Esophagus muscularis mucosa (tissue), 4 donors: Measurements from ENCODE around the gene GLCE. TPM values are rescaled to one million over a fixed set of nuclear protein-coding genes. Genes with fewer than 3 reads are reported as not detected.

Experiments
- DNase-seq: peaks from one replicate; pipeline ENCODE4 v3.0.0-alpha.2; 2017; ENCODE audit errors: extremely low spot score
- H3K27ac ChIP-seq, 4 donors: fragments of 200-600 bp; sonication (generic); replicated peaks in 1 of 4; 1 replicate in 3 of 4; 2 replicates in 1 of 4; pipeline ENCODE4 v1.5.1; 2016 to 2019; ENCODE audit warnings: mild to moderate bottlenecking in 1 of 4
- H3K27me3 ChIP-seq, 4 donors: fragments of 200-600 bp; sonication (generic); one replicate each; pipeline versions ENCODE4 v1.5.1 to v1.6.0; 2016 to 2019
- H3K36me3 ChIP-seq, 4 donors: fragments of 200-600 bp; sonication (generic); one replicate each; pipeline ENCODE4 v1.5.1; 2016 to 2019
- H3K4me1 ChIP-seq, 4 donors: fragments of 200-600 bp; sonication (generic); one replicate each; pipeline ENCODE4 v1.5.1; 2016 to 2019
- H3K4me3 ChIP-seq, 4 donors: fragments of 200-600 bp; sonication (generic); 1 replicate in 2 of 4; 2 replicates in 2 of 4; pipeline ENCODE4 v1.5.1; 2016 to 2019; ENCODE audit warnings: mild to moderate bottlenecking in 4 of 4, moderate library complexity in 1 of 4
- H3K9me3 ChIP-seq, 4 donors: fragments of 200-600 bp; sonication (generic); 1 replicate in 3 of 4; 2 replicates in 1 of 4; pipeline ENCODE4 v1.5.1; 2016 to 2019
- CTCF ChIP-seq, 3 experiments: fragments of 200-600 bp in 2 of 3; fragments of 450-650 bp in 1 of 3; sonication (generic) in 2 of 3; IDR thresholded peaks; one replicate each; pipeline ENCODE4 v1.5.1; 2017 to 2019; ENCODE audit warnings: antibody characterized with exemption in 3 of 3, mild to moderate bottlenecking in 2 of 3, moderate library complexity in 1 of 3
- EP300 ChIP-seq: sonication (generic); formaldehyde crosslinking; IDR thresholded peaks from one replicate; pipeline ENCODE4 v1.6.1; 2017; ENCODE audit warnings: antibody characterized with exemption
- POLR2A ChIP-seq: fragments of 450-650 bp; IDR thresholded peaks from one replicate; pipeline ENCODE4 v1.6.1; 2017; ENCODE audit warnings: antibody characterized with exemption, moderate library complexity, mild to moderate bottlenecking, low read depth
- POLR2AphosphoS5 ChIP-seq, 2 donors: sonication (generic); formaldehyde crosslinking; IDR thresholded peaks; one replicate each; pipeline ENCODE4 v1.6.1; 2017; ENCODE audit warnings: antibody characterized with exemption in 2 of 2
- WGBS: methylation state at CpG from one replicate; pipeline ENCODE4 v1.1.5; 2018; 5-methylcytosine and 5-hydroxymethylcytosine counted together
- intact Hi-C: fragments of 100-400 bp; cut with DNase I; formaldehyde crosslinking; loops from one replicate; pipeline ENCODE4 v1.15.1; 2023
- total RNA-seq, 4 donors: library from RNA; depleted of rRNA; stranded (reverse); fragments of >200 nt; gene quantifications; one replicate each; pipeline versions ENCODE4 v1.1.0 to v1.2.1, GENCODE V29; 2016

The GLCE gene
- total RNA-seq, 4 donors from 2014 or later: 9.6 to 13.2 (median 9.8) TPM

GRCh38 chr15:69140306-69140705, 20.1 kb upstream of the GLCE start:
- no peaks in the 10 kb centered on the region for H3K36me3 ChIP-seq
- intact Hi-C loops: no loop called here
- DNase-seq: no peak
- H3K4me1 ChIP-seq: no peaks in the 10 kb centered on the region
- no peak overlapping the region for H3K4me3 ChIP-seq
- peaks cover 0 to 5% (median 0%) of the 10 kb centered on the region in 4 donors for H3K9me3 ChIP-seq
- WGBS: 65% methylated on average over 13 of the region's 13 CpGs
- TF ChIP-seq EP300 (no peak), POLR2AphosphoS5 (IDR thresholded peaks at IDR 0.05) (no peak), POLR2A (no peak), CTCF (IDR thresholded peaks at IDR 0.05) (no peak)
- H3K27me3 ChIP-seq: peaks cover 0 to 69% (median 0%) of the 10 kb centered on the region in 4 donors
- no peak overlapping the region for H3K27ac ChIP-seq

GRCh38 chr15:69141286-69141701, 19.1 kb upstream of the GLCE start:
- Histone ChIP-seq H3K4me1 (peaks cover 0 to 5% (median 0%) of the 10 kb centered on the region in 4 donors), H3K9me3 (peaks cover 0 to 5% (median 0%) of the 10 kb centered on the region in 4 donors), H3K27me3 (peaks cover 0 to 69% (median 0%) of the 10 kb centered on the region in 4 donors), H3K27ac (no peak overlapping the region), H3K4me3 (no peak overlapping the region), H3K36me3 (no peaks in the 10 kb centered on the region)
- DNase-seq: no peak
- TF ChIP-seq POLR2AphosphoS5 (IDR thresholded peaks at IDR 0.05): no peak
- TF ChIP-seq EP300: no peak
- no peak for TF ChIP-seq POLR2A
- TF ChIP-seq CTCF (IDR thresholded peaks at IDR 0.05): no peak
- intact Hi-C loops: no loop called here
- WGBS: 62% methylated on average over 3 of the region's 3 CpGs

GRCh38 chr15:69141833-69142232, 18.6 kb upstream of the GLCE start:
- H3K36me3 ChIP-seq: no peaks in the 10 kb centered on the region
- WGBS: 86% methylated on average over 1 of the region's 1 CpG
- TF ChIP-seq POLR2A: no peak
- TF ChIP-seq POLR2AphosphoS5 (IDR thresholded peaks at IDR 0.05): no peak
- no peak for TF ChIP-seq CTCF (IDR thresholded peaks at IDR 0.05)
- TF ChIP-seq EP300: no peak
- peaks cover 0 to 5% (median 0%) of the 10 kb centered on the region in 4 donors for H3K9me3 ChIP-seq
- intact Hi-C loops: no loop called here
- H3K4me3 ChIP-seq: no peak overlapping the region
- peaks cover 0 to 5% (median 0%) of the 10 kb centered on the region in 4 donors for H3K4me1 ChIP-seq
- H3K27ac ChIP-seq: no peak overlapping the region
- H3K27me3 ChIP-seq: peaks cover 0 to 71% (median 0%) of the 10 kb centered on the region in 4 donors
- DNase-seq: no peak

- WGBS: 47% methylated on average over 4 of the region's 4 CpGs
- Histone ChIP-seq H3K36me3 (no peaks in the 10 kb centered on the region), H3K27ac (no peak overlapping the region), H3K4me3 (no peak overlapping the region), H3K27me3 (peaks cover 0 to 64% (median 0%) of the 10 kb centered on the region in 4 donors), H3K4me1 (peaks cover 0 to 5% (median 0%) of the 10 kb centered on the region in 4 donors), H3K9me3 (peaks cover 0 to 5% (median 0%) of the 10 kb centered on the region in 4 donors)
- TF ChIP-seq POLR2A (no peak), CTCF (IDR thresholded peaks at IDR 0.05) (no peak), EP300 (no peak), POLR2AphosphoS5 (IDR thresholded peaks at IDR 0.05) (no peak)
- no peak for DNase-seq
- intact Hi-C loops: no loop called here
These were observed 16.5 kb upstream of the GLCE start for GRCh38 chr15:69143756-69144436.
